ENCODE data around the gene COLQ. TPM values are rescaled to one million over a fixed set of nuclear protein-coding genes. Genes with fewer than 3 reads are reported as not detected.

Gene COLQ
- total RNA-seq, 6 experiments from 2014 or later = 0.17 to 0.54 (median 0.29) TPM

GRCh38 chr3:15471861-15472260 lies 49.6 kb downstream of the COLQ start:
- no peaks in the 10 kb centered on the region for H3K9me3 Mint-ChIP-seq
- H3K27me3 Mint-ChIP-seq (ENCODE audit: insufficient read depth) = peaks cover 17% of the 10 kb centered on the region
- no peak overlapping the region for H3K4me3 Mint-ChIP-seq
- H3K4me1 Mint-ChIP-seq (ENCODE audit: low read depth) = no peaks in the 10 kb centered on the region
- H3K27ac Mint-ChIP-seq = no peak overlapping the region
- no peaks in the 10 kb centered on the region for H3K36me3 Mint-ChIP-seq (ENCODE audit: low read depth)
- TF ChIP-seq, protein P1, sequence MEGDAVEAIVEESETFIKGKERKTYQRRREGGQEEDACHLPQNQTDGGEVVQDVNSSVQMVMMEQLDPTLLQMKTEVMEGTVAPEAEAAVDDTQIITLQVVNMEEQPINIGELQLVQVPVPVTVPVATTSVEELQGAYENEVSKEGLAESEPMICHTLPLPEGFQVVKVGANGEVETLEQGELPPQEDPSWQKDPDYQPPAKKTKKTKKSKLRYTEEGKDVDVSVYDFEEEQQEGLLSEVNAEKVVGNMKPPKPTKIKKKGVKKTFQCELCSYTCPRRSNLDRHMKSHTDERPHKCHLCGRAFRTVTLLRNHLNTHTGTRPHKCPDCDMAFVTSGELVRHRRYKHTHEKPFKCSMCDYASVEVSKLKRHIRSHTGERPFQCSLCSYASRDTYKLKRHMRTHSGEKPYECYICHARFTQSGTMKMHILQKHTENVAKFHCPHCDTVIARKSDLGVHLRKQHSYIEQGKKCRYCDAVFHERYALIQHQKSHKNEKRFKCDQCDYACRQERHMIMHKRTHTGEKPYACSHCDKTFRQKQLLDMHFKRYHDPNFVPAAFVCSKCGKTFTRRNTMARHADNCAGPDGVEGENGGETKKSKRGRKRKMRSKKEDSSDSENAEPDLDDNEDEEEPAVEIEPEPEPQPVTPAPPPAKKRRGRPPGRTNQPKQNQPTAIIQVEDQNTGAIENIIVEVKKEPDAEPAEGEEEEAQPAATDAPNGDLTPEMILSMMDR (IDR thresholded peaks at IDR 0.05) = no peak
- DNase-seq = no peak

DNA sequence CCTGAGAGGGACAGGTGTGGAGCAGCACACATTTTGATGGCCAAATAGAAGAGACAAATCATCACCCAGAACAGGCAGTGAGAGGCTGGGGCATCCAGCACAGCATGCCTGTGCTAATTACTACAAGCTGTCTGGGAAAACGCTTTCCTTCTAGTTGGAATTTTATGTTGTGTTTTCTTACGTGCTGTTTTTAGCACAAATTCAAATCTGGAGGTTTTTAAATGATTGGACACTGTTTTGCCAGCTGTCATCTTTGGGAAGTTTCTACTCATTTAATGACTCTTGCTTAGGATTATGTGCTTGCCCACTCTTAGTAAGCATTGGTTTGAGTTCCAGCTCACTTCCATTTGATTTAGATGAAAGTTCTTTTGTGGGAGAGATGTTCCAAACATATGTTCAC lies 50.7 kb downstream of the COLQ start:
- no peak for DNase-seq
- no peaks in the 10 kb centered on the region for H3K9me3 Mint-ChIP-seq
- no peaks in the 10 kb centered on the region for H3K36me3 Mint-ChIP-seq (ENCODE audit: low read depth)
- no peaks in the 10 kb centered on the region for H3K4me1 Mint-ChIP-seq (ENCODE audit: low read depth)
- H3K27me3 Mint-ChIP-seq (ENCODE audit: insufficient read depth) = peaks cover 17% of the 10 kb centered on the region
- no peak overlapping the region for H3K27ac Mint-ChIP-seq
- H3K4me3 Mint-ChIP-seq = no peak overlapping the region
- TF ChIP-seq, protein P1 (IDR thresholded peaks at IDR 0.05) = no peak

DNA sequence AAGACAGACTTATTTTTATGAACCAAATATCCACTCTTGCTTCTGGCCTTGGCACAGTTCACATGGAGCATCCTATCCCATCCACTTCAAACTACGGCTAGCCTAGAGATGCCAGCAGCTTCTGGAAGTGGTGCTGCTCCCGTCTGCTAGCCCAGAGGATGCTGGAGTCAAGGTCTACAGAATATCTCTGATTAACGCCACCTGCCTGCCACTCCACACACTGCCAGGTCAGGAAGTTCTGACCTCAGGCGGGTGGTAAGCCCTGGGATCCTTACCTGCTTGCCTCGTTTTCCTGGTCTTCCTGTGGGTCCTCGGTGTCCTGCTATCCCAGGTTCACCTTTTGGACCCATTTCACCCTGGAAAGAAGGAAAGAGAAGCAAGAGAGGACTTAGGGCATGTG lies 51.2 kb downstream of the COLQ start:
- TF ChIP-seq, protein P1 (IDR thresholded peaks at IDR 0.05) = 0 out of 2 replicates have a peak, but pooled peaks have one; percentile 14
- Mint-ChIP-seq H3K36me3 (ENCODE audit: low read depth) (no peaks in the 10 kb centered on the region), H3K4me1 (ENCODE audit: low read depth) (no peaks in the 10 kb centered on the region), H3K27ac (no peak overlapping the region), H3K9me3 (no peaks in the 10 kb centered on the region), H3K27me3 (ENCODE audit: insufficient read depth) (peaks cover 15% of the 10 kb centered on the region), H3K4me3 (no peak overlapping the region)
- DNase-seq = no peak

- H3K27ac Mint-ChIP-seq = no peak overlapping the region
- no peaks in the 10 kb centered on the region for H3K36me3 Mint-ChIP-seq (ENCODE audit: low read depth)
- H3K4me1 Mint-ChIP-seq (ENCODE audit: low read depth) = no peaks in the 10 kb centered on the region
- TF ChIP-seq, protein P1 (IDR thresholded peaks at IDR 0.05) = no peak
- DNase-seq = no peak
- H3K9me3 Mint-ChIP-seq = no peaks in the 10 kb centered on the region
- peaks cover 12% of the 10 kb centered on the region for H3K27me3 Mint-ChIP-seq (ENCODE audit: insufficient read depth)
- H3K4me3 Mint-ChIP-seq = no peak overlapping the region
These were observed 54.0 kb downstream of the COLQ start for GRCh38 chr3:15467227-15468181.

- H3K36me3 Mint-ChIP-seq (ENCODE audit: low read depth) = no peaks in the 10 kb centered on the region
- peaks cover 5% of the 10 kb centered on the region for H3K27me3 Mint-ChIP-seq (ENCODE audit: insufficient read depth)
- no peak overlapping the region for H3K27ac Mint-ChIP-seq
- DNase-seq = no peak
- H3K9me3 Mint-ChIP-seq = no peaks in the 10 kb centered on the region
- no peak overlapping the region for H3K4me3 Mint-ChIP-seq
- H3K4me1 Mint-ChIP-seq (ENCODE audit: low read depth) = no peaks in the 10 kb centered on the region
- TF ChIP-seq, protein P1 (IDR thresholded peaks at IDR 0.05) = no peak
These were observed 55.5 kb downstream of the COLQ start for GRCh38 chr3:15465876-15466585.
